ENCODE results near the gene DLG2. TPM values are rescaled to one million over a fixed set of nuclear protein-coding genes. Genes with fewer than 3 reads are reported as not detected.

Gene DLG2
- polyA plus RNA-seq, 3 donors = 0.24 to 0.39 TPM; not detected in 1

GRCh38 chr11:84480131-84480530 is 1147.0 kb downstream of the DLG2 start:
- Histone ChIP-seq H3K27ac (ENCODE audit: low read depth in 1 of 2, low read length in 2 of 2) (no peak overlapping the region), H3K4me1 (ENCODE audit: control insufficient read depth in 1 of 2, insufficient read depth in 2 of 2, low read length in 2 of 2) (no peaks in the 10 kb centered on the region), H2AFZ (ENCODE audit: insufficient read depth, low read depth, low read length, poor library complexity, severe bottlenecking) (no peak overlapping the region), H3K27me3 (ENCODE audit: control insufficient read depth in 2 of 2, insufficient read depth in 2 of 2, low read length in 2 of 2) (no peaks in the 10 kb centered on the region), H3K9me3 (replicated peaks in 1 of 2; ENCODE audit: control insufficient read depth in 1 of 2, insufficient read depth in 1 of 2, low read length in 2 of 2) (no peaks in the 10 kb centered on the region), H3K4me3 (replicated peaks in 1 of 3; ENCODE audit: low read depth in 2 of 3, low read length in 3 of 3) (no peak overlapping the region), H3K36me3 (replicated peaks in 1 of 2; ENCODE audit: control insufficient read depth in 1 of 2, insufficient read depth in 2 of 2, low read length in 2 of 2) (no peaks in the 10 kb centered on the region), H4K20me1 (ENCODE audit: insufficient read depth, low read length) (no peaks in the 10 kb centered on the region), H3K4me2 (replicated peaks; ENCODE audit: extremely low read depth, low read length, poor library complexity, severe bottlenecking) (no peak overlapping the region), H3K79me2 (ENCODE audit: insufficient read depth, low read length) (no peaks in the 10 kb centered on the region), H3K9ac (ENCODE audit: insufficient read depth, low read length, poor library complexity, severe bottlenecking) (no peak overlapping the region)
- Mint-ChIP-seq H3K4me1 (no peaks in the 10 kb centered on the region), H3K27ac (no peak overlapping the region), H3K36me3 (no peaks in the 10 kb centered on the region), H3K27me3 (ENCODE audit: low read depth in 3 of 3) (no peaks in the 10 kb centered on the region), H3K4me3 (no peak overlapping the region), H3K9me3 (peaks cover 0 to 3% (median 0%) of the 10 kb centered on the region in 7 donors)
- TF ChIP-seq CTCF (IDR thresholded peaks at IDR 0.05) = no peak
- intact Hi-C loops (cut with micrococcal nuclease) = no loop called here
- no peak for DNase-seq
- no CpG with 5 or more reads among the region's 4 CpGs for WGBS (ENCODE audit: insufficient coverage)

GRCh38 chr11:84476581-84476980 is 1150.6 kb downstream of the DLG2 start:
- no peaks in the 10 kb centered on the region for H3K9me3 ChIP-seq (replicated peaks in 1 of 2; ENCODE audit: control insufficient read depth in 1 of 2, insufficient read depth in 1 of 2, low read length in 2 of 2)

More at GRCh38 chr11:84476581-84476980, 1150.6 kb downstream of the DLG2 start:
- H3K4me1 Mint-ChIP-seq = no peaks in the 10 kb centered on the region
- no peaks in the 10 kb centered on the region for H3K79me2 ChIP-seq (ENCODE audit: insufficient read depth, low read length)
- no peak for DNase-seq
- H2AFZ ChIP-seq (ENCODE audit: insufficient read depth, low read depth, low read length, poor library complexity, severe bottlenecking) = no peak overlapping the region
- H3K27ac ChIP-seq (ENCODE audit: low read depth in 1 of 2, low read length in 2 of 2) = no peak overlapping the region
- no peaks in the 10 kb centered on the region for H3K36me3 Mint-ChIP-seq
- peaks cover 0 to 3% (median 0%) of the 10 kb centered on the region in 7 donors for H3K9me3 Mint-ChIP-seq
- no peaks in the 10 kb centered on the region for H3K36me3 ChIP-seq (replicated peaks in 1 of 2; ENCODE audit: control insufficient read depth in 1 of 2, insufficient read depth in 2 of 2, low read length in 2 of 2)
- H4K20me1 ChIP-seq (ENCODE audit: insufficient read depth, low read length) = no peaks in the 10 kb centered on the region
- H3K27ac Mint-ChIP-seq = no peak overlapping the region
- intact Hi-C loops (cut with micrococcal nuclease) = no loop called here
- H3K9ac ChIP-seq (ENCODE audit: insufficient read depth, low read length, poor library complexity, severe bottlenecking) = no peak overlapping the region
- no peaks in the 10 kb centered on the region for H3K4me1 ChIP-seq (ENCODE audit: control insufficient read depth in 1 of 2, insufficient read depth in 2 of 2, low read length in 2 of 2)
- no peak overlapping the region for H3K4me2 ChIP-seq (replicated peaks; ENCODE audit: extremely low read depth, low read length, poor library complexity, severe bottlenecking)
- H3K27me3 ChIP-seq (ENCODE audit: control insufficient read depth in 2 of 2, insufficient read depth in 2 of 2, low read length in 2 of 2) = no peaks in the 10 kb centered on the region
- H3K4me3 Mint-ChIP-seq = no peak overlapping the region
- no peaks in the 10 kb centered on the region for H3K27me3 Mint-ChIP-seq (ENCODE audit: low read depth in 3 of 3)
- H3K4me3 ChIP-seq (replicated peaks in 1 of 3; ENCODE audit: low read depth in 2 of 3, low read length in 3 of 3) = no peak overlapping the region
- no peak for TF ChIP-seq CTCF (IDR thresholded peaks at IDR 0.05)

Measured in CD14-positive monocyte (primary cell).